Measurements from ENCODE around the gene RGS14. TPM values are rescaled to one million over a fixed set of nuclear protein-coding genes. Genes with fewer than 3 reads are reported as not detected.

The RGS14 gene
- total RNA-seq, 1 experiment from 2014 or later = 11.9 TPM

GRCh38 chr5:177369645-177370440, 12.1 kb downstream of the RGS14 start:
- Histone ChIP-seq H3K27me3 (ENCODE audit: insufficient read depth, low read depth) (no peaks in the 10 kb centered on the region), H3F3A (ENCODE audit: insufficient read depth, low read depth) (peaks cover 16% of the 10 kb centered on the region; the same call in 1 of the 2 replicates), H3K27ac (no peak overlapping the region), H3K4me2 (peak overlapping the region; percentile 94), H3K9me3 (ENCODE audit: insufficient read depth, low read depth) (no peaks in the 10 kb centered on the region), H3K4me3 (no peak overlapping the region; the same call in 1 of the 2 replicates), H4K20me1 (ENCODE audit: insufficient read depth) (no peaks in the 10 kb centered on the region), H3K4me1 (replicated peaks; ENCODE audit: insufficient read depth) (peaks cover 11% of the 10 kb centered on the region), H3K79me2 (ENCODE audit: low read depth) (no peaks in the 10 kb centered on the region), H3K36me3 (ENCODE audit: low read depth) (no peaks in the 10 kb centered on the region), H2AFZ (no peak overlapping the region), H3K9me2 (ENCODE audit: insufficient read depth) (no peaks in the 10 kb centered on the region)
- no peak for TF ChIP-seq EZH2 (IDR thresholded peaks at IDR 0.05; ENCODE audit: low read depth)
- TF ChIP-seq CTCF (conservative IDR thresholded peaks at IDR 0.05) = no peak
- ChIA-PET CTCF (interaction anchor here (0.6 to 2.0 kb wide), 17 partner anchors 9 to 833 kb away, joined by 3 to 42 read pairs (median 5); partner anchors contain the start of genes GRK6, LMAN2, PDLIM7 and RNF44), POLR2A (ENCODE audit: unreplicated experiment) (interaction anchor here (1.0 to 1.1 kb wide), 3 partner anchors 20 to 35 kb away, joined by 3 to 16 read pairs (median 5); no protein-coding TSS in a partner anchor)
- no TSS peak for BruUV-seq (replicated peaks)
- DNase-seq = no peak
- intact Hi-C loops (cut with micrococcal nuclease; ENCODE audit: unreplicated experiment) = no loop called here

GRCh38 chr5:177370488-177371119, 12.9 kb downstream of the RGS14 start:
- H3F3A ChIP-seq (ENCODE audit: insufficient read depth, low read depth) = peaks cover 11% of the 10 kb centered on the region; the same call in 1 of the 2 replicates
- H3K27me3 ChIP-seq (ENCODE audit: insufficient read depth, low read depth) = no peaks in the 10 kb centered on the region
- TF ChIP-seq CTCF (conservative IDR thresholded peaks at IDR 0.05) (peak; percentile 66), EZH2 (IDR thresholded peaks at IDR 0.05; ENCODE audit: low read depth) (no peak)
- no peaks in the 10 kb centered on the region for H4K20me1 ChIP-seq (ENCODE audit: insufficient read depth)
- H3K9me3 ChIP-seq (ENCODE audit: insufficient read depth, low read depth) = no peaks in the 10 kb centered on the region
- H3K4me3 ChIP-seq = peak overlapping the region; percentile 54; the same call in 1 of the 2 replicates
- no peaks in the 10 kb centered on the region for H3K36me3 ChIP-seq (ENCODE audit: low read depth)
- ChIA-PET POLR2A (ENCODE audit: unreplicated experiment) (interaction anchor here (0.6 to 1.1 kb wide), 7 partner anchors 19 to 707 kb away, joined by 3 to 16 read pairs (median 6); no protein-coding TSS in a partner anchor), CTCF (interaction anchor here (0.6 to 2.0 kb wide), 17 partner anchors 8 to 834 kb away, joined by 3 to 42 read pairs (median 5); partner anchors contain the start of genes GRK6, LMAN2, PDLIM7 and RNF44)
- H3K27ac ChIP-seq = no peak overlapping the region
- no peak overlapping the region for H2AFZ ChIP-seq
- no TSS peak for BruUV-seq (replicated peaks)
- peak; percentile 86 to 95 for DNase-seq
- peaks cover 11% of the 10 kb centered on the region for H3K4me1 ChIP-seq (replicated peaks; ENCODE audit: insufficient read depth)
- peak overlapping the region; percentile 94 for H3K4me2 ChIP-seq
- intact Hi-C loops (cut with micrococcal nuclease; ENCODE audit: unreplicated experiment) = no loop called here
- no peaks in the 10 kb centered on the region for H3K9me2 ChIP-seq (ENCODE audit: insufficient read depth)
- H3K79me2 ChIP-seq (ENCODE audit: low read depth) = no peaks in the 10 kb centered on the region

All from PC-9 (cell line).